ENCODE results near the gene LHFPL5. TPM values are rescaled to one million over a fixed set of nuclear protein-coding genes. Genes with fewer than 3 reads are reported as not detected.

Gene LHFPL5
- total and polyA plus RNA-seq, 5 donors from 2014 or later, result not detected

DNA sequence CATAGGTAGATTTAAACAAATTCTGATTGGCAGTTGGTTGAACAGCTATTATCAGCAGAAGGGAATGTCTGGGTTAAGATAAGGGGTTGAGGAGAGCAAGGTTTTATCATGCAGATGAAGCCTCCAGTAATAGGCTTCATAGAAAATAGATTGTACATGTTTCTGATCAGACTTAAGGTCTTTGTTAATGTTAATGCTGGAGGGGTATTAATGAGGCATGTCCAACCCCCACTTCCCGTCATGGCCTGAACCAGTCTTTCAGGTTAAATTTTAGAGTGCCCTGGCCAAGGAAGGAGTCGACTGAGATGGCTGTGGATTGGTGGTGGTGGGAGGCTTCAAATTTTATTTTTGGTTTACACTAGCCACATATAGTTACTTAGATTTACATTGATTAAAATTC, 21.0 kb upstream of the LHFPL5 start:
- no peak overlapping the region for H3K27ac ChIP-seq (ENCODE audit: insufficient read depth, low read length, poor library complexity, severe bottlenecking)
- H3K36me3 Mint-ChIP-seq, result no peaks in the 10 kb centered on the region
- no peaks in the 10 kb centered on the region for H3K4me1 ChIP-seq (ENCODE audit: control insufficient read depth, insufficient read depth, low read length, poor library complexity, severe bottlenecking)
- H3K4me3 Mint-ChIP-seq, result no peak overlapping the region
- no peak overlapping the region for H3K27ac Mint-ChIP-seq
- peaks cover 8% of the 10 kb centered on the region for H3K27me3 ChIP-seq (ENCODE audit: control insufficient read depth, insufficient read depth, low read length)
- no peaks in the 10 kb centered on the region for H3K36me3 ChIP-seq (ENCODE audit: control insufficient read depth, insufficient read depth, low read length)
- no peaks in the 10 kb centered on the region for H3K4me1 Mint-ChIP-seq
- no peak overlapping the region for H3K4me3 ChIP-seq (ENCODE audit: low read depth, low read length)
- no peaks in the 10 kb centered on the region for H3K9me3 Mint-ChIP-seq
- ATAC-seq (ENCODE audit: low read depth in 2 of 2) (no peak), DNase-seq (no peak)
- no peaks in the 10 kb centered on the region for H3K9me3 ChIP-seq (ENCODE audit: control insufficient read depth in 2 of 2, low read length in 2 of 2)
- H3K27me3 Mint-ChIP-seq, result peaks cover 47% of the 10 kb centered on the region

DNA sequence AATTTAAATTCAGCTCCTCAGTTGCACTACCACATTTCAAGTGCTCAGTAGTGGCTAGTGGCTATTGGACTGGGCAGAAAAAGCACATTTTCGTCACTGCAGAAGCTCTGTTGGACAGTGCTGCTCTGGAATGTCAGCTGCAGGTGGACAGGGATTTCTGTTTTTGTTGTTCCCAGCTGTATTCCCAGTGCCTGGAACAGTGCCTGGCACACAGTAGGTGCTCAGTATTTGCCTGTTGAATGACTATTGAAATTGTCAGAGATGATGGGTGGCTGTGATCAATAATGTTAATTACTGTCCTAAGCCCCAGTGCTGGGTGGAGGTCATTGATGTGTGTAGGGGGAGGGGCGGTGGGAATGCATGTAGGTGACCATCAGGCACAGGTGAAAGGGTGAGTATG, 18.9 kb upstream of the LHFPL5 start:
- no peak for DNase-seq
- Mint-ChIP-seq H3K36me3 (no peaks in the 10 kb centered on the region), H3K9me3 (no peaks in the 10 kb centered on the region), H3K4me1 (no peaks in the 10 kb centered on the region), H3K4me3 (no peak overlapping the region), H3K27ac (no peak overlapping the region), H3K27me3 (peaks cover 56% of the 10 kb centered on the region)
- no peaks in the 10 kb centered on the region for H3K4me1 ChIP-seq (ENCODE audit: control insufficient read depth, insufficient read depth, low read length, poor library complexity, severe bottlenecking)
- H3K27ac ChIP-seq (ENCODE audit: insufficient read depth, low read length, poor library complexity, severe bottlenecking), result no peak overlapping the region
- H3K36me3 ChIP-seq (ENCODE audit: control insufficient read depth, insufficient read depth, low read length), result no peaks in the 10 kb centered on the region
- H3K4me3 ChIP-seq (ENCODE audit: low read depth, low read length), result no peak overlapping the region
- ATAC-seq (ENCODE audit: low read depth in 2 of 2), result no peak
- peaks cover 8% of the 10 kb centered on the region for H3K27me3 ChIP-seq (ENCODE audit: control insufficient read depth, insufficient read depth, low read length)
- H3K9me3 ChIP-seq (ENCODE audit: control insufficient read depth in 2 of 2, low read length in 2 of 2), result no peaks in the 10 kb centered on the region

DNA sequence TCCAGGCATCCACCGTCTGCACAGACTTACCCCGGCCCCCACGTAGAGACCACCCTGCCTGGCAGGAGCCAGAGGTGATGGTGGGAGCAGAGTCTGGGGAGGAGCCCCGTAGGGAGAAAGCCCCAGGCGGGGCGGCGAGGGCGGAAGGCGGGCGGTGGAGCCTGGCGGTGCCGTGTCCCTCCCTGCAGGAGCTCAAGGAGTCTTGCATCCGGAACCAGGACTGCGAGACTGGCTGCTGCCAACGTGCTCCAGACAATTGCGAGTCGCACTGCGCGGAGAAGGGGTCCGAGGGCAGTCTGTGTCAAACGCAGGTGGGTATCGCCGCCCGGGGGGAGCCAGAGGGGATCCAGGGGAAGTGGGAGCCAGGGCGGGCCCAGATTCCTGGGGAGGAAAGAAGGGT, 18.3 kb upstream of the LHFPL5 start:
- no peaks in the 10 kb centered on the region for H3K36me3 Mint-ChIP-seq
- Histone ChIP-seq H3K27ac (ENCODE audit: insufficient read depth, low read length, poor library complexity, severe bottlenecking) (no peak overlapping the region), H3K9me3 (ENCODE audit: control insufficient read depth in 2 of 2, low read length in 2 of 2) (no peaks in the 10 kb centered on the region), H3K4me3 (ENCODE audit: low read depth, low read length) (no peak overlapping the region), H3K27me3 (ENCODE audit: control insufficient read depth, insufficient read depth, low read length) (peaks cover 8% of the 10 kb centered on the region), H3K36me3 (ENCODE audit: control insufficient read depth, insufficient read depth, low read length) (no peaks in the 10 kb centered on the region), H3K4me1 (ENCODE audit: control insufficient read depth, insufficient read depth, low read length, poor library complexity, severe bottlenecking) (no peaks in the 10 kb centered on the region)
- no peak overlapping the region for H3K27ac Mint-ChIP-seq
- ATAC-seq (ENCODE audit: low read depth in 2 of 2), result no peak
- H3K9me3 Mint-ChIP-seq, result no peaks in the 10 kb centered on the region
- DNase-seq, result no peak
- no peaks in the 10 kb centered on the region for H3K4me1 Mint-ChIP-seq
- no peak overlapping the region for H3K4me3 Mint-ChIP-seq
- H3K27me3 Mint-ChIP-seq, result peaks cover 56% of the 10 kb centered on the region

DNA sequence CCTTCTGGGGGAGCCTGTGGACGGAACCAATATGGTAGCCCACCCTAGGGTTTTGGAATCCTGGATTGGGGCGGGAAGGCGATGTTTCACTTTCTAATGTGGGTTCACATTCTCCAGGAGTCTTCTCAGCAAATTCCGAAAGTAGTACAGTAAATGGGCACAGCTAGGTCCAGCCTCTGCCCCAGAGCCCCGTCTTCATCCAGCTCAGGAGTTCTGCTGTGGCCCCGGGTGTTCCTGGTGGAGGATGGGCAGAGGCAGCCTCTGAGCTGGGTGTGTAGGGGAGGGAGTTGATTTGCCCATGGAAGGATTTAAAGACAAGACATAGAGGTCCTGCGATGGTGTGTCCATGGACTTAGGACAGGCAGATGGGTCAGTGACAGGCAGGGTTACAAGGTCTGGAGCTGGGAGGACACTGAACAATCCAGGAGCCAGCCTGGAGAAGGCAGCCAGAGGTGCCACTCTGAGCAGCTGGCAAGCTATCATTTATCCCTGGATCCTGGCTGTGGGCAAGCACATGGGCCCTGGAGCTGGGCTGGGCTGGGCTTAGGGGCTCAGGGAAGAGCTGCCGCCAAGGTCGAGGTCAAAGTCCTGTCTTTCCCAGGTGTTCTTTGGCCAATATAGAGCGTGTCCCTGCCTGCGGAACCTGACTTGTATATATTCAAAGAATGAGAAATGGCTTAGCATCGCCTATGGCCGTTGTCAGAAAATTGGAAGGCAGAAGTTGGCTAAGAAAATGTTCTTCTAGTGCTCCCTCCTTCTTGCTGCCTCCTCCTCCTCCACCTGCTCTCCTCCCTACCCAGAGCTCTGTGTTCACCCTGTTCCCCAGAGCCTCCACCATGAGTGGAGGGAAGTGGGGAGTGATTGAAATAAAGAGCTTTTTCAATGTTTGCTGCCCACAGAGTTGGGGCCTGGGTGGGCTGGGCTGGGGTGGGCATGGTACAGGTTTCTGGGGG, 17.6 kb upstream of the LHFPL5 start:
- Histone ChIP-seq H3K4me1 (ENCODE audit: control insufficient read depth, insufficient read depth, low read length, poor library complexity, severe bottlenecking) (no peaks in the 10 kb centered on the region), H3K27ac (ENCODE audit: insufficient read depth, low read length, poor library complexity, severe bottlenecking) (no peak overlapping the region), H3K27me3 (ENCODE audit: control insufficient read depth, insufficient read depth, low read length) (peaks cover 8% of the 10 kb centered on the region), H3K36me3 (ENCODE audit: control insufficient read depth, insufficient read depth, low read length) (no peaks in the 10 kb centered on the region), H3K9me3 (ENCODE audit: control insufficient read depth in 2 of 2, low read length in 2 of 2) (no peaks in the 10 kb centered on the region), H3K4me3 (ENCODE audit: low read depth, low read length) (no peak overlapping the region)
- DNase-seq, result no peak
- H3K9me3 Mint-ChIP-seq, result no peaks in the 10 kb centered on the region
- no peaks in the 10 kb centered on the region for H3K4me1 Mint-ChIP-seq
- H3K36me3 Mint-ChIP-seq, result no peaks in the 10 kb centered on the region
- ATAC-seq (ENCODE audit: low read depth in 2 of 2), result no peak
- no peak overlapping the region for H3K27ac Mint-ChIP-seq
- H3K4me3 Mint-ChIP-seq, result no peak overlapping the region
- peaks cover 56% of the 10 kb centered on the region for H3K27me3 Mint-ChIP-seq

DNA sequence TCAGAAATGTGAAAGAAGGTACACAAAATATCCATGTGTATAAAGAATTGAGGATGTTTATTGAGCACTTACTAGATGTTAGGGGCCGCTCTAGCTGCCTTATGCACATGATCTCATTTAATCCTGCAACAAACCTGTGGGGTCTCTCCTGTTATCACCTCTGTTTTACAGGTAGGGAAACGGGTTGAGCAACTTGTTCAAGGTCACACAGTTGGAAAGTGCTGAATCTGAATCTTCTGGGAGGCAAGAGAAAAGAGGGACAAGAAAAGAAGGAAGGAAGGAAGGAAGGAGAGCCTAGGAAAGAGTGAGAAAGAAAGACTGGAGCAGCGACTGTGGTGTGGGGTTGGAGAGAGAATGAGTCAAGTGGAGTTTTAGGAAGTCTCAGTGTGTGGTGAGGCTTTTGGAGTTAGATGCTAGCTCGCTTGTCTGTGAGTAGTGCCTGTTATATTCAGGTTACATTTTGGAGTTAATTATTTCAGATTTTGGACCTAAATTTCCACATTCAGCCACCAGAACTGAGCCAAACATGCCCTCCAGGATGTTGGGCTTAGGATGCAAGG, 16.6 kb upstream of the LHFPL5 start:
- H3K27me3 Mint-ChIP-seq, result peaks cover 50% of the 10 kb centered on the region
- H3K4me3 Mint-ChIP-seq, result no peak overlapping the region
- H3K4me3 ChIP-seq (ENCODE audit: low read depth, low read length), result no peak overlapping the region
- ATAC-seq (ENCODE audit: low read depth in 2 of 2) (no peak), DNase-seq (no peak)
- no peaks in the 10 kb centered on the region for H3K36me3 Mint-ChIP-seq
- H3K9me3 Mint-ChIP-seq, result no peaks in the 10 kb centered on the region
- no peaks in the 10 kb centered on the region for H3K36me3 ChIP-seq (ENCODE audit: control insufficient read depth, insufficient read depth, low read length)
- H3K4me1 Mint-ChIP-seq, result no peaks in the 10 kb centered on the region
- H3K27ac Mint-ChIP-seq, result no peak overlapping the region
- no peaks in the 10 kb centered on the region for H3K9me3 ChIP-seq (ENCODE audit: control insufficient read depth in 2 of 2, low read length in 2 of 2)
- H3K4me1 ChIP-seq (ENCODE audit: control insufficient read depth, insufficient read depth, low read length, poor library complexity, severe bottlenecking), result no peaks in the 10 kb centered on the region
- H3K27me3 ChIP-seq (ENCODE audit: control insufficient read depth, insufficient read depth, low read length), result peaks cover 8% of the 10 kb centered on the region
- no peak overlapping the region for H3K27ac ChIP-seq (ENCODE audit: insufficient read depth, low read length, poor library complexity, severe bottlenecking)

DNA sequence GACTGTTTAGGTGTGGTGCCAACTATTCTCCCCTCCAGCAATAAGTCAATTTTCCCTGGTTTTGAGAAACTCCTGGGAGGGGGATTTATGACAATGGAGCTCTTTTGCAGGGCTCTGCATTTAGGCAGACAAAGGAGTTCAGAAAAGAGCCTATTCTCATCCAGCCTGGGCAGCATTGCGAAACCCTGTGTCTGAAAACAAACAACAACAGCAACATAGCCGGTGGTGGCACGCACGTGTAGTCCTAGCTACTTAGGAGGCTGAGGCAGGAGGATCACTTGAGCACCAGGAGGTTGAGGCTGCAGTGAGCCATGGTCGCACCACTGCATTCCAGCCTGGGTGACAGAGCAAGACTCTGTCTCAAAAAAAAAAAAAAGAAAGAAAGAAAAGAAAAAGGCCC, 14.5 kb upstream of the LHFPL5 start:
- no peaks in the 10 kb centered on the region for H3K9me3 ChIP-seq (ENCODE audit: control insufficient read depth in 2 of 2, low read length in 2 of 2)
- H3K27ac ChIP-seq (ENCODE audit: insufficient read depth, low read length, poor library complexity, severe bottlenecking), result no peak overlapping the region
- Mint-ChIP-seq H3K4me3 (no peak overlapping the region), H3K27ac (no peak overlapping the region), H3K4me1 (no peaks in the 10 kb centered on the region), H3K36me3 (no peaks in the 10 kb centered on the region), H3K27me3 (peaks cover 41% of the 10 kb centered on the region), H3K9me3 (no peaks in the 10 kb centered on the region)
- peaks cover 8% of the 10 kb centered on the region for H3K27me3 ChIP-seq (ENCODE audit: control insufficient read depth, insufficient read depth, low read length)
- no peak overlapping the region for H3K4me3 ChIP-seq (ENCODE audit: low read depth, low read length)
- DNase-seq (no peak), ATAC-seq (ENCODE audit: low read depth in 2 of 2) (no peak)
- H3K36me3 ChIP-seq (ENCODE audit: control insufficient read depth, insufficient read depth, low read length), result no peaks in the 10 kb centered on the region
- H3K4me1 ChIP-seq (ENCODE audit: control insufficient read depth, insufficient read depth, low read length, poor library complexity, severe bottlenecking), result no peaks in the 10 kb centered on the region

DNA sequence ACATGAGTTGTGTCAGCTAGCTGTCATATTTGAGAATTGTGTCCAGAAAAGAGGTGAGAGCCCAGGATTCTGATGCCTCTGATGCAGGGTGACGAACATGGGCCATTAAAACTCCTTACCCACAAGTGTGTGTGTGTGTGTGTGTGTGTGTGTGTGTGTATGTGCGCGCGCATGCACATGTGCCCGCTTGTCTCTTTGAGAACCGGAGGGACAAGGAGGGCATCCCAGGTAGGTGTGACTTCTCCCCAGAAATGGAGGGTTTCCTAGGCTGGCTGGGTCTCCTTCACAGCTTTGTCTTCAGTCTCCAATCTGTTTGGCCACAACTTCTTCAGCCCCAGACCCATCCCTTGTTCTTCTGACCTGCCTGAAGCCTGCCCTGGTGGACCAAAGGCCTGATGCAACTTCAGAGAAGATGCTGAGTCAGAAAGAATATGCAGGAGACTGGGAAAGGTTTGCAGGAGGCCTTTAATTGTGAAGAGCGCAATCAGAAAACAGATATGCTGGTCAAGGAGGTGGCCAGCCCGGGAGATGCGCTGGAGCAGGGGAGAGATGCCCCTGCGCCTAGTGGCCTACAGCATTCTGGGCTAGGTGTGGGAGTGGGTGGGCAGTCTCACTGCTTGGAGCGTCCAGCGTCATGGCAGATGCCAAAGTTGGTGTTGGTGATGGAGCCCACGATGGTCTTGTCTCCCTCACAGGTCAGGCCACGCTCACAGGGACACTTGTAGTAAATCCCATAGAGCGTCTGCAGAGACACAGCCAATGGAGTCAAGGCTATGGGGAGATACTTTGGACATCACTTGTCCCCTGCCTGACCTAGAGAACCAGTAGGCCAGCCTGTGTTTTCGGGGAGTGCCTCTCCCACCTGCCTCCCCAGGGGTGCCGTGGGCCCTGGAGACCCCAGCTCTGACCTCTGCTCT, 10.4 kb upstream of the LHFPL5 start:
- ATAC-seq (ENCODE audit: low read depth in 2 of 2), result no peak

More for the DNA sequence above, 10.4 kb upstream of the LHFPL5 start:
- no peak for DNase-seq
- Mint-ChIP-seq H3K4me3 (no peak overlapping the region), H3K9me3 (no peaks in the 10 kb centered on the region), H3K27ac (no peak overlapping the region), H3K36me3 (no peaks in the 10 kb centered on the region), H3K27me3 (peaks cover 21% of the 10 kb centered on the region), H3K4me1 (no peaks in the 10 kb centered on the region)
- no peaks in the 10 kb centered on the region for H3K4me1 ChIP-seq (ENCODE audit: control insufficient read depth, insufficient read depth, low read length, poor library complexity, severe bottlenecking)
- H3K4me3 ChIP-seq (ENCODE audit: low read depth, low read length), result no peak overlapping the region
- H3K9me3 ChIP-seq (ENCODE audit: control insufficient read depth in 2 of 2, low read length in 2 of 2), result no peaks in the 10 kb centered on the region
- no peaks in the 10 kb centered on the region for H3K27me3 ChIP-seq (ENCODE audit: control insufficient read depth, insufficient read depth, low read length)
- no peaks in the 10 kb centered on the region for H3K36me3 ChIP-seq (ENCODE audit: control insufficient read depth, insufficient read depth, low read length)
- no peak overlapping the region for H3K27ac ChIP-seq (ENCODE audit: insufficient read depth, low read length, poor library complexity, severe bottlenecking)

Measured in CD4-positive, CD25-positive, alpha-beta regulatory T cell (primary cell).